Fibroblast of lung (primary cell): ENCODE measurements around the gene SLC1A4. TPM values are rescaled to one million over a fixed set of nuclear protein-coding genes. Genes with fewer than 3 reads are reported as not detected.
A peak's percentile ranks its signal among the peaks of the same experiment; 100 is the strongest.

Experiments used
- DNase-seq, 2 donors: peaks; one replicate each; pipeline versions ENCODE4 v3.0.0 to v3.0.0-alpha.2; 2010; ENCODE audit warnings: low read depth in 2 of 2
- H2AFZ ChIP-seq: 2 replicates; pipeline ENCODE4 v1.5.1; 2012; ENCODE audit warnings: low read length, control low read depth, inconsistent platforms
- H3K27ac ChIP-seq: 2 replicates; pipeline ENCODE4 v1.5.1; 2011; ENCODE audit warnings: low read length, control low read depth; ENCODE audit not compliant: insufficient read depth
- H3K27me3 ChIP-seq: 2 replicates; pipeline ENCODE4 v1.5.1; 2011; ENCODE audit warnings: mild to moderate bottlenecking, low read length; ENCODE audit not compliant: control insufficient read depth, insufficient read depth
- H3K36me3 ChIP-seq: 2 replicates; pipeline ENCODE4 v1.5.1; 2011; ENCODE audit warnings: low read length; ENCODE audit not compliant: control insufficient read depth, insufficient read depth
- H3K4me1 ChIP-seq: 2 replicates; pipeline ENCODE4 v1.5.1; 2011; ENCODE audit warnings: low read length; ENCODE audit not compliant: control insufficient read depth, insufficient read depth; ENCODE audit errors: extremely low read depth
- H3K4me2 ChIP-seq: 2 replicates; pipeline ENCODE4 v1.5.1; 2011; ENCODE audit warnings: low read length, control low read depth; ENCODE audit not compliant: insufficient read depth; ENCODE audit errors: extremely low read depth
- H3K4me3 ChIP-seq, 4 experiments: fragments of 200-600 bp in 1 of 4; sonication (generic) in 1 of 4; replicated peaks in 1 of 4; 2 replicates each; pipeline ENCODE4 v1.5.1; 2011 to 2016; ENCODE audit warnings: low read length in 4 of 4, low read depth in 3 of 4, mild to moderate bottlenecking in 3 of 4, control low read depth in 2 of 4, inconsistent platforms in 1 of 4, mixed read lengths in 1 of 4; ENCODE audit not compliant: insufficient read depth in 1 of 4; ENCODE audit errors: control extremely low read depth in 1 of 4
- H3K79me2 ChIP-seq: 2 replicates; pipeline ENCODE4 v1.5.1; 2012; ENCODE audit warnings: mild to moderate bottlenecking, low read length, inconsistent platforms; ENCODE audit not compliant: control insufficient read depth, insufficient read depth
- H3K9ac ChIP-seq: 2 replicates; pipeline ENCODE4 v1.5.1; 2011; ENCODE audit warnings: mild to moderate bottlenecking, low read length, control low read depth; ENCODE audit not compliant: insufficient read depth
- H3K9me3 ChIP-seq: 2 replicates; pipeline ENCODE4 v1.5.1; 2012; ENCODE audit warnings: low read depth, low read length; ENCODE audit not compliant: control insufficient read depth, insufficient read depth
- H4K20me1 ChIP-seq: 2 replicates; pipeline ENCODE4 v1.5.1; 2011; ENCODE audit warnings: low read length; ENCODE audit not compliant: control insufficient read depth, insufficient read depth; ENCODE audit errors: extremely low read depth
- EZH2 ChIP-seq: IDR thresholded peaks from 2 replicates; pipeline ENCODE4 v1.5.1; 2012; ENCODE audit warnings: low read length, control low read depth, mild to moderate bottlenecking; ENCODE audit errors: missing control alignments
- polyA plus RNA-seq, 2 donors: library from polyadenylated mRNA; depleted of rRNA in 1 of 2; stranded (reverse) in 1 of 2; unstranded in 1 of 2; fragments of >200 nt; gene quantifications; 2 replicates each; pipeline ENCODE4 v1.2.1, GENCODE V29; 2011 to 2012; ENCODE audit warnings: missing spikeins in 1 of 2
- total RNA-seq: library from RNA; depleted of rRNA; stranded (reverse); fragments of >200 nt; gene quantifications from 2 replicates; pipeline ENCODE4 v1.2.1, GENCODE V29; 2014
- TF ChIP-seq, protein P1 (sequence below), 2 donors: IDR thresholded peaks in 1 of 2; conservative IDR thresholded peaks in 1 of 2; 1 replicate in 1 of 2; 2 replicates in 1 of 2; pipeline ENCODE4 v1.5.1; 2011 to 2012; ENCODE audit warnings: low read length in 2 of 2, control low read depth in 1 of 2, inconsistent platforms in 1 of 2, low read depth in 1 of 2, mild to moderate bottlenecking in 1 of 2

Gene SLC1A4
- total and polyA plus RNA-seq, 2 donors (not counting 1 experiment from before 2014, with no cell fraction given), result 4.9 to 20.8 TPM

DNA sequence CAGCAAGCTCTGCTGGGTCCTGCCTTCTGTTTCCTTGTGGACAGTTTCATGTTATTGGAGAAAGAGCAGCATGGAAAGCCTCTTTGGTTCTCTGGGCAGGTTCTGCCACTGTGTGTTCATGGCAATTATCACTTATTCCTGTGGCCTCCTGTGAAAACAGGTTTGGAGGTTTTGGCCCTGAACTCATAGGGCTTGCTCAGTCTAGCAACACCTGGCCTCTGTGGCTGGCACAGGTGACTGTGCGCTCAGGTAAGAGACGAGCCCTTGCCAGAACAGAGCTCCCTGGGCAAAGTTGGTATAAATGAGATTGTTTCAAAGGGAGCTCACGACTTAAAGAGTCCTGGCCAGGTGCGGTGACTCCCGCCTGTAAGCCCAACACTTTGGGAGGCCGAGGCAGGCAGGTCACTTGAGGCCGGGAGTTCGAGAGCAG lies 72.7 kb downstream of the SLC1A4 start:
- peaks cover 10% of the 10 kb centered on the region for H3K79me2 ChIP-seq
- no peaks in the 10 kb centered on the region for H3K27me3 ChIP-seq
- no peaks in the 10 kb centered on the region for H3K9me3 ChIP-seq
- no peak overlapping the region for H3K9ac ChIP-seq
- TF ChIP-seq, protein P1, sequence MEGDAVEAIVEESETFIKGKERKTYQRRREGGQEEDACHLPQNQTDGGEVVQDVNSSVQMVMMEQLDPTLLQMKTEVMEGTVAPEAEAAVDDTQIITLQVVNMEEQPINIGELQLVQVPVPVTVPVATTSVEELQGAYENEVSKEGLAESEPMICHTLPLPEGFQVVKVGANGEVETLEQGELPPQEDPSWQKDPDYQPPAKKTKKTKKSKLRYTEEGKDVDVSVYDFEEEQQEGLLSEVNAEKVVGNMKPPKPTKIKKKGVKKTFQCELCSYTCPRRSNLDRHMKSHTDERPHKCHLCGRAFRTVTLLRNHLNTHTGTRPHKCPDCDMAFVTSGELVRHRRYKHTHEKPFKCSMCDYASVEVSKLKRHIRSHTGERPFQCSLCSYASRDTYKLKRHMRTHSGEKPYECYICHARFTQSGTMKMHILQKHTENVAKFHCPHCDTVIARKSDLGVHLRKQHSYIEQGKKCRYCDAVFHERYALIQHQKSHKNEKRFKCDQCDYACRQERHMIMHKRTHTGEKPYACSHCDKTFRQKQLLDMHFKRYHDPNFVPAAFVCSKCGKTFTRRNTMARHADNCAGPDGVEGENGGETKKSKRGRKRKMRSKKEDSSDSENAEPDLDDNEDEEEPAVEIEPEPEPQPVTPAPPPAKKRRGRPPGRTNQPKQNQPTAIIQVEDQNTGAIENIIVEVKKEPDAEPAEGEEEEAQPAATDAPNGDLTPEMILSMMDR (conservative IDR thresholded peaks at IDR 0.05 in 1 of 2, IDR thresholded peaks at IDR 0.05 in 1 of 2; ENCODE audit: low read depth in 1 of 2, low read length in 2 of 2), result no peak
- TF ChIP-seq EZH2, result no peak
- no peak overlapping the region for H3K4me2 ChIP-seq
- no peak for DNase-seq
- no peak overlapping the region for H3K27ac ChIP-seq
- no peak overlapping the region for H3K4me3 ChIP-seq
- H3K36me3 ChIP-seq, result no peaks in the 10 kb centered on the region
- peaks cover 14% of the 10 kb centered on the region for H3K4me1 ChIP-seq
- H4K20me1 ChIP-seq, result no peaks in the 10 kb centered on the region
- H2AFZ ChIP-seq, result no peak overlapping the region

DNA sequence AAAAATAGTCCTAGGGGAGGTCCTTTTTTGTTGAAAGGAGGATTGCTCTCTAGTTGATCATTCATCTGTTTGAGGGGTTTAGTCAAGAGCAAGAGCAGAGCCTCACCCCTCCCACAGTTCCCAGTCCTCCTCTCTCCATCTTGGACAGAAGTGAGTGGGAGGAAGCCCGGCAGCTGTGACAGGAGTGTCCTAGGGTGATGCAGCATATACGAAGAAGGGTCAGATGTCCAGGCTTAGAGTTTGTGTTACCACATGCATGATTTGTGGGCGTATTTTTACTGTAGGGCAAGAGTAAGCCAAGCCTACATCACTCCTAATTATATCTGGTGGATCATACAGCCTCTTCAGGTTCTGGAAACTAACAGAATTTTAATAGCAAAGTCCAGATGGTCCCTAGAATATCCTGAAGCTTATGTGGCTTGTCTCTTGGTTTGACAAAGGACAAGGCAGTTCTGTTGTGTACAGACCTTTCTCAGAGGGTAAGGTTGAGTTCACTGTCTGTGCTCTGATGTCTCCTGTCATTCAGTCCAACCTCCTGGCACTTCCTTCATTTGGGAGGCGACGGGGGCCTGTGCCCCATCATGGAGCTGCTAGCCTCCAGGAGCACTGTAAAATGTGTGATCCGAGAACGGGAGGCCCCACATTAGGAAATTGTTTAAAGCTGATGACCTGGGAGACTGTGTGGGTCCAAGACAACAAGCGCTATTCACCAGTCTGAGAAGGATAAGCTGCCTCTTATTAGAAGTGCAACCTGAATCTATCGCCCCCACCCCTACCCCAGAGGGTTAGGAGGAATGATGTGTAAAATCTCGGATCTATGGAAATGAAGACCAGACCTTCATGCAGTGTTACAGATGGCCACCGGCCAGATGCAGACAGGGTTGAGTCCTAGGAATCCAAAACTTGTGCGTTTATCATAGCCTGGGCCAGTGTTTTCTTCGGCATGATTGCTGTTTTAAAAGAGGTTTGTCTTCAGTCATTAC lies 73.9 kb downstream of the SLC1A4 start:
- H4K20me1 ChIP-seq, result no peaks in the 10 kb centered on the region
- DNase-seq, result peak; percentile 14 to 54
- no peaks in the 10 kb centered on the region for H3K27me3 ChIP-seq
- TF ChIP-seq, protein P1 (conservative IDR thresholded peaks at IDR 0.05 in 1 of 2, IDR thresholded peaks at IDR 0.05 in 1 of 2; ENCODE audit: low read depth in 1 of 2, low read length in 2 of 2), result no peak
- TF ChIP-seq EZH2, result no peak
- no peaks in the 10 kb centered on the region for H3K9me3 ChIP-seq
- H3K4me2 ChIP-seq, result no peak overlapping the region
- H3K27ac ChIP-seq, result no peak overlapping the region
- H3K9ac ChIP-seq, result no peak overlapping the region
- no peak overlapping the region for H3K4me3 ChIP-seq
- peaks cover 5% of the 10 kb centered on the region for H3K79me2 ChIP-seq
- H3K36me3 ChIP-seq, result no peaks in the 10 kb centered on the region
- peaks cover 9% of the 10 kb centered on the region for H3K4me1 ChIP-seq
- no peak overlapping the region for H2AFZ ChIP-seq

DNA sequence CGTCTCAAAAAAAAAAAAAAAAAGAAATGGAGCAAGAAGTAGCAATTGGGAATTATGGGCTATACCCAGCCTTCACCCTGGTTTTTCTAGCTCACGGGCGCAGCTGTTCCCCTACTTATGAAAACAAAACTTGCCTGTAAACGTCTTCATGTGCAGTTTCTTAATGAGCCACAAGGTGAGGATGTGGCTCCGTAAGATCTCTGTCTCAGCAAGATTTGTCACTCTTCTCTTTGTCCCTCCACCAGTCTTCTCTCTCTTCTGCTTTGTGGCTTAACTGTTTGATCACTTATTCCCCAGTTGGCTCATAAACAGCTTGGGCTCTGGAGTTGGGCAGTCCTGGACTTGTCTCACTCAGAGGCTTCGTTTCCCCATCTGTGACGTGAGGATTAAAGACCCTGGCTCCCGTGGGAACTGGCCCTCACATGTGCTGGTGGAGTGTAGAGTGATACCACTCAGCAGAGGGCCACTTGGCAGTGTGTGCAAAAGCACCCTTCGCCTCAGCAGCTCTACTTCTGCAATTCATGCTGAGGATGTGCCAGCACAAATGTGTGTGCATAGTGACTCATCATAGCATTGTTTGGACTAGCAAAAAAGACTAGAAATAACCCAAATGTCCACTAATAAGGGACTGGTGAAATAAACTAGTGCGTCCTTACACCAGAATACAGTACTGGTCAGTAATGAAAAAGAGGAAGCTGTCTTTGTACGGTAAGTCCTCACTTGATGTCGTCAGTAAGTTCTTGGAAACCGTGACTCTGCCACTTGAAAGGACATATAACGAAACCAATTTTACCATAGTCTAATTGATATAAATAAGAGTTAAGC lies 75.7 kb downstream of the SLC1A4 start:
- peaks cover 9% of the 10 kb centered on the region for H3K4me1 ChIP-seq
- no peak overlapping the region for H2AFZ ChIP-seq
- DNase-seq, result peak; percentile 92 to 99
- H3K27me3 ChIP-seq, result no peaks in the 10 kb centered on the region
- no peaks in the 10 kb centered on the region for H3K9me3 ChIP-seq
- H3K4me3 ChIP-seq, result peak overlapping the region in 2 of 4 experiments; percentile 18 to 29
- H3K27ac ChIP-seq, result peak overlapping the region; percentile 57
- H3K9ac ChIP-seq, result no peak overlapping the region
- H3K36me3 ChIP-seq, result peaks cover 6% of the 10 kb centered on the region
- H3K4me2 ChIP-seq, result peak overlapping the region; percentile 65
- peaks cover 8% of the 10 kb centered on the region for H3K79me2 ChIP-seq
- no peaks in the 10 kb centered on the region for H4K20me1 ChIP-seq
- TF ChIP-seq, protein P1 (conservative IDR thresholded peaks at IDR 0.05 in 1 of 2, IDR thresholded peaks at IDR 0.05 in 1 of 2; ENCODE audit: low read depth in 1 of 2, low read length in 2 of 2), result peak; percentile 56 to 65
- TF ChIP-seq EZH2, result no peak
